GM19324 (cell line): Measurements from ENCODE around the gene MATR3.

Source experiments
- ATAC-seq: cut with Tn5 transposase; IDR thresholded peaks from one replicate; pipeline ENCODE4 v1.9.1; 2021; ENCODE audit warnings: mild to moderate bottlenecking, moderate library complexity; ENCODE audit not compliant: unreplicated experiment, low FRiP score

The MATR3 gene

GRCh38 chr5:139379626-139380449, 86.3 kb downstream of the MATR3 start:
- no peak for ATAC-seq
